H1 (cell line): Measurements from ENCODE around the gene KIZ.
A peak's percentile ranks its signal among the peaks of the same experiment; 100 is the strongest.

Experiments used
- ATF3 ChIP-seq: IDR thresholded peaks from 2 replicates; pipeline ENCODE4 v1.6.1; 2011; ENCODE audit warnings: low read depth, mild to moderate bottlenecking, low read length; ENCODE audit not compliant: insufficient read depth
- CTCF ChIP-seq, 3 experiments: IDR thresholded peaks; 1 replicate in 2 of 3; 2 replicates in 1 of 3; pipeline versions ENCODE4 v1.5.1 to v1.6.1; 2011; ENCODE audit warnings: low read length in 3 of 3, mild to moderate bottlenecking in 3 of 3, inconsistent platforms in 2 of 3, low read depth in 1 of 3, moderate library complexity in 1 of 3; ENCODE audit not compliant: insufficient read depth in 1 of 3; ENCODE audit errors: control extremely low read depth in 1 of 3
- E2F6 ChIP-seq: IDR thresholded peaks from 2 replicates; pipeline ENCODE4 v1.6.1; 2012; ENCODE audit warnings: inconsistent platforms
- EP300 ChIP-seq, 2 experiments: IDR thresholded peaks; 1 replicate in 1 of 2; 2 replicates in 1 of 2; pipeline ENCODE4 v1.6.1; 2011 to 2012; ENCODE audit warnings: low read depth in 2 of 2, low read length in 2 of 2, mild to moderate bottlenecking in 2 of 2, borderline replicate concordance in 1 of 2, inconsistent platforms in 1 of 2, moderate library complexity in 1 of 2
- EZH2 ChIP-seq: fragments of 200-600 bp; sonication (generic); IDR thresholded peaks from 2 replicates; pipeline ENCODE4 v1.7.1; 2012; ENCODE audit warnings: low read depth, mild to moderate bottlenecking, moderate library complexity, low read length, inconsistent platforms; ENCODE audit not compliant: severe bottlenecking
- MAFK ChIP-seq: IDR thresholded peaks from 2 replicates; pipeline ENCODE4 v1.6.1; 2012; ENCODE audit warnings: low read depth, mild to moderate bottlenecking, improper control_type of control experiment, low read length
- MAX ChIP-seq: IDR thresholded peaks from 2 replicates; pipeline ENCODE4 v1.6.1; 2012; ENCODE audit warnings: inconsistent platforms
- POLR2A ChIP-seq, 2 experiments: IDR thresholded peaks; 1 replicate in 1 of 2; 2 replicates in 1 of 2; pipeline ENCODE4 v1.6.1; 2011; ENCODE audit warnings: low read depth in 2 of 2, low read length in 2 of 2, mild to moderate bottlenecking in 2 of 2; ENCODE audit errors: control extremely low read depth in 1 of 2
- POLR2AphosphoS5 ChIP-seq: IDR thresholded peaks from 2 replicates; pipeline ENCODE4 v1.6.1; 2011; ENCODE audit warnings: low read depth, low read length
- RFX5 ChIP-seq: IDR thresholded peaks from 2 replicates; pipeline ENCODE4 v1.6.1; 2011; ENCODE audit warnings: low read depth, low read length, improper control_type of control experiment, borderline replicate concordance
- RXRA ChIP-seq: IDR thresholded peaks from 2 replicates; pipeline ENCODE4 v1.6.1; 2011; ENCODE audit warnings: low read depth, mild to moderate bottlenecking, low read length, moderate library complexity; ENCODE audit not compliant: insufficient read depth
- SRF ChIP-seq: IDR thresholded peaks from 2 replicates; pipeline ENCODE4 v1.6.1; 2011; ENCODE audit warnings: mild to moderate bottlenecking, low read depth, low read length, moderate library complexity
- YY1 ChIP-seq: IDR thresholded peaks from 2 replicates; pipeline ENCODE4 v1.6.1; 2011; ENCODE audit warnings: low read depth, mild to moderate bottlenecking, low read length
- ZNF274 ChIP-seq: IDR thresholded peaks from 2 replicates; pipeline ENCODE4 v1.7.0; 2012; ENCODE audit warnings: low read length, borderline replicate concordance; ENCODE audit errors: extremely low read depth

GRCh38 chr20:21103582-21104465, 22.1 kb upstream of the KIZ start:
- TF ChIP-seq POLR2A (IDR thresholded peaks at IDR 0.05; ENCODE audit: control extremely low read depth in 1 of 2, low read depth in 2 of 2, low read length in 2 of 2) (no peak), ATF3 (no peak), EZH2 (peak; percentile 60), RFX5 (no peak), CTCF (IDR thresholded peaks at IDR 0.05; ENCODE audit: control extremely low read depth in 1 of 3, insufficient read depth in 1 of 3, low read depth in 1 of 3, low read length in 3 of 3) (no peak), MAFK (no peak), RXRA (no peak), POLR2AphosphoS5 (no peak), YY1 (no peak), EP300 (IDR thresholded peaks at IDR 0.05; ENCODE audit: borderline replicate concordance in 1 of 2, low read depth in 2 of 2, low read length in 2 of 2) (no peak), E2F6 (no peak), MAX (no peak), SRF (no peak), ZNF274 (no peak)
